Activated CD4-positive, alpha-beta T cell treated with anti-CD3 and anti-CD28 coated beads, Interleukin-2, amount 50 U/mL, for 1 hour (primary cell): ENCODE measurements around the gene SNUPN.
"Not testable (repeated sequence)": the region's sequence is repeated elsewhere in the genome, so short reads cannot be mapped to it uniquely, and the experiment has no call there.

Experiments used
- DNase-seq: peaks from one replicate; pipeline ENCODE4 v3.0.0-alpha.2; 2020

SNUPN gene

DNA sequence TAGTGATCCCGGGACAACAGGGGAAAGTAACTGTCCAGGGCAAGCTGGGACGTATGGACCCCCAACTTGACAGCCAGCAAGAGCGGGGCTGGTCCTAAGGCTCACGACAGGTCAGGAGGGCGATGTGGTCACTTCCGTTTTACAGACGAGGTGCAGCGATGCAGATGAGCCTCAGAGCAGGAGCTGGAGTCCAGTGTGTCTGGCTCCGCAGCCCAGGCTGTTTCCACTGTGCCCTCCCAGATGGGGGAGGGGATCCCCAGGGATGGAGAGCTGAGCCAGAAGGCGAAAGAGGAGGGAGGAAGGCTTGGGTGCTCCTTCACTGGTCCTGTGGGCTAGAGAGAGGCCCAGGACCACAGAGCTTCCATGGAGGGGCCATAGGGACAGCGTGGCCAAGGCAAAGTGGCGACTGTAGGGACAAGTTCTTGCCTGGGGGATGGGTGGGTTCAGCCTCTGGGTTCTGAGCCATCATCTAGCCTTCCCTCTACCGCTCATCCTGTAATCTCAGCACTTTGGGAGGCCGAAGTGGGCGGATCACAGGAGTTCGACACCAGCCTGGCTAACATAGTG, 27.9 kb upstream of the SNUPN start:
- DNase-seq: no peak

DNA sequence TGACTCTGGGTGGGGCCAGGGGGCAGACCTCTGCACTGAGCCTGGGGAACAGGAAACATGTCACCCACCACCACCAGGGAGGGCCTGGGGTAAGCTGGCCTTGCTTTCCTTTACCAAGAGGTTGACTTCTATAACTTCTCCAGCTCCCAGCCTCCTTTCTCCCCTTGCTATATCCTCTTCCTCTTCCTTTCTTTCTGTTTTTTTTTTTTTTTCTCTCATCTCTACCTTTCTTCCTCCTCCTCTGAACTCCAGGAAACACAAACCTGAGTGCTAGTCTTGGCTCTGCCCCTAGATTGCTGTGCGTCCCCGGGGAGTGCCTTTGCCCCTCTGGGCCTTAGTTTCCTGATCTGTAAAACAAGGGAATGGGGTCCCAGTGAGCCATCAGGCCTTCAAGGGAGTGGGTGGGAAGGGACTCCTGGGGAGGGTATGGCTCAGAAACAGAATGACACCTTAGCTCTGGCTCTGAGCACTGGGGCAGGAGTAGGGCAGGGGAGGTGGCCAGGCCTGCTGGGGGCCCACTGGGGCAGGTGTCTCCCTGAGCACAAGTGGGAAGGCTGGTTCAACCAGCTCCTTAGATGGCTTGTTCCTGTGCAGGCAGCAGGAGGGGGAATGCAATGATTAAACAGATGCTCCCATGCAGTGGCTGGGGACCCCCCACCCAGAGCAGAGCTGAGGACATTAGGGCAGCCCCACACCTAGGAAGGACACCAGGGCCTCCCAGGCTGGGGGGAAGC, 26.5 kb upstream of the SNUPN start:
- no peak for DNase-seq

DNA sequence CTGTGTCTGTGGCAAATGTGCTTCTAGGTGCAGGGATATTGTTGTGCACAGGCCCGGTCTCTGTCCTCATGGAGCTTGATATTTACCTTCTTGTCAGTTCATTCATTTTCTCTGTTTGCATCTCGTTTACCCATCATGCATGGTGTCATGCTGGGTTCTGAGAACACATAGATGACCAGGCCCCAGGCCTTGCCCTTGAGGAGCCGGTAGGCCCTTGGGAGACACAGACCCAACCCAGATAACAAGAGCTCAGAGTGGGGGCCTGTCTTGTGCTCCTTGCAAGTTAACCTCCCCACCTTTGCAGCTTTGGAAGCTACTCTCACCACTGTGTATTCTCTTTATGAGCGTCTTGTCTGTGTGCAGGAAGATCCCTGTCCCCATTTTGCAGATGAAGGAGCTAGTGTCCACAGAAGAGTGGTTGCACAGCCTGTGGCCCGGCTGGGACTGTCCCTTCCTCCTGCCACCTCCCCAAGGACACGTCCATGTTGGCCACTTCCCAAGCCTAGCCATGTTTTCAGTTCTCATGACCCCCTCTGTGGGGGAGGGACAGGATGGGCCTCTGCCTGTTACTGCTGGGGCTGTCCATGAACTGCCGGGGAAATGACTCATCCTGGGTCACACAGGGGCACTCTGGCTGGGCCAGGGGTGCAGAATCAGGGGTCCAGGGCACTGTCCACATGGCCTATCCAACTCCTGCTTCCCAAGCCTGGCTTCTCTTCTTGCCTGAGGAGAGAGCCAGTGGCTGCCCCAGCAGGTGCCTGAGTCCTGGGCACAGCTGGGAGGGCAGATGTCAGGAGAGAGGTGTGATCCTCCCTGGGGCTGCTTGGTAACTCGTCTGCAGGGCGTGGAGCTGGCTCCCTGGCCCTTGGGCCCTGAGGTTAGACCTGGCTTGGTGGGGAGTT, 25.6 kb upstream of the SNUPN start:
- DNase-seq: no peak

DNA sequence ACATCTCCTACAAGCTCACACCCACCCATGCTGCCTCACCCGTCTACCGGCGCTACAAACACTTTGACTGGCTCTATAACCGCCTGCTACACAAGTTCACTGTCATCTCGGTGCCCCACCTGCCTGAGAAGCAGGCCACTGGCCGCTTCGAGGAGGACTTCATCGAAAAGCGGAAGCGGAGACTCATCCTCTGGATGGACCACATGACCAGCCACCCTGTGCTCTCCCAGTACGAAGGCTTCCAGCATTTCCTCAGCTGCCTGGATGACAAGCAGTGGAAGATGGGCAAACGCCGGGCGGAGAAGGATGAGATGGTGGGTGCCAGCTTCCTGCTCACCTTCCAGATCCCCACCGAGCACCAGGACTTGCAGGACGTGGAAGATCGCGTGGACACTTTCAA, 24.3 kb upstream of the SNUPN start:
- no peak for DNase-seq

DNA sequence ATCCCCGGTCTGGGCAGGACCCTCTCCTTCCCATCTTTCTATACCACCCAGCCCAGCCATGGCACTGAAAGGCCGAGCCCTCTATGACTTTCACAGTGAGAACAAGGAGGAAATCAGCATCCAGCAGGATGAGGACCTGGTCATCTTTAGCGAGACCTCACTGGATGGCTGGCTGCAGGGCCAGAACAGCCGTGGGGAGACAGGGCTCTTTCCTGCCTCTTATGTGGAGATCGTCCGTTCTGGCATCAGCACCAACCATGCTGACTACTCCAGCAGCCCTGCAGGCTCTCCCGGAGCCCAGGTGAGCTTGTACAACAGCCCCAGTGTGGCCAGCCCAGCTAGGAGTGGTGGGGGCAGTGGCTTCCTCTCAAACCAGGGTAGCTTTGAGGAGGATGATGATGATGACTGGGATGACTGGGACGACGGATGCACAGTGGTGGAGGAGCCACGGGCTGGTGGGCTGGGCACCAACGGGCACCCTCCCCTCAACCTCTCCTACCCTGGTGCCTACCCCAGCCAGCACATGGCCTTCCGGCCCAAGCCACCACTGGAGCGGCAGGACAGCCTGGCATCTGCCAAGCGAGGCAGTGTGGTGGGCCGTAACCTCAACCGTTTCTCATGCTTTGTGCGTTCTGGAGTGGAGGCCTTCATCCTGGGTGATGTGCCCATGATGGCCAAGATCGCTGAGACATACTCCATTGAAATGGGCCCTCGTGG, 23.7 kb upstream of the SNUPN start:
- DNase-seq: no peak

DNA sequence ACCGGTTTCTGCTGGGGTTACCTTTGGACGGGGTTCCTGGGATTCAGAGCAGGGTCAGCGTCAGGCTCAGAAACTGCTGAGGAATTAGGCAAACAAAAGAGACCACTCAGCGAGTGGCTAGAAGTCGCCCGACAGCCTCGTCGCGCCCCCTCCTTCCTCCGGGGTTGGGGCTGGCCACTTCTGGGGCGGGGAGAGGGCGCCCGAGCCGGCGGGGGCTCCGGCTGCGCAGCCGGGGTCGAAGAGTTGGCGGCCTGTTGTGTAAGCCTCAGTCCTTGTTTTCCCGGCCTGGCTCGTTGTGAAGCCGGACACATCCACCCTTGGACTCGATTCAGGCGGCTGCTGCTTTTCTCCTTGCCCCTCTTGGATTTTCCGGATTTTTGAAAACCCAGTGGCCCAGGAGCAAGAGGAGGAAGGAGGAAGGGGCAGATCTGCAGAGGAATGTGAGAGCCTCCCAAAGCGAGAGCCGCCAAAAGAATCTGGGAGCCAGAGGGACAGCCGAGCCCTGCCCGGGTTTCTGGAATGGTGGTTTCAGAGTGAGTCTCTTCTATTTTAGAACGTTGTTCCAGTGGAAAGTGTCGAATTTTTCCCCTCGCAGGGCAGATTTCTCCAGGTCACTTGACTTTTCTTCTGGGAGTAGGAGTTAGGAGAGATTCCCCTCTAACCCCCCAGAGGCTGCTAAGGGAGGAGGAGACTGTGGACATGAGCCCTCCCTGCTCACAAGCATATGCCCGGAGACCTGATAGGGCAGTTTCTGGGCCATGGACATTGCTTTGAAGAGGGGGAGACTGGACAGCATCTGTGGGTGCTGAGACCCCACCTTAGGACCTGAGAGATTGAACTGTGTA, 22.9 kb upstream of the SNUPN start:
- no peak for DNase-seq

DNA sequence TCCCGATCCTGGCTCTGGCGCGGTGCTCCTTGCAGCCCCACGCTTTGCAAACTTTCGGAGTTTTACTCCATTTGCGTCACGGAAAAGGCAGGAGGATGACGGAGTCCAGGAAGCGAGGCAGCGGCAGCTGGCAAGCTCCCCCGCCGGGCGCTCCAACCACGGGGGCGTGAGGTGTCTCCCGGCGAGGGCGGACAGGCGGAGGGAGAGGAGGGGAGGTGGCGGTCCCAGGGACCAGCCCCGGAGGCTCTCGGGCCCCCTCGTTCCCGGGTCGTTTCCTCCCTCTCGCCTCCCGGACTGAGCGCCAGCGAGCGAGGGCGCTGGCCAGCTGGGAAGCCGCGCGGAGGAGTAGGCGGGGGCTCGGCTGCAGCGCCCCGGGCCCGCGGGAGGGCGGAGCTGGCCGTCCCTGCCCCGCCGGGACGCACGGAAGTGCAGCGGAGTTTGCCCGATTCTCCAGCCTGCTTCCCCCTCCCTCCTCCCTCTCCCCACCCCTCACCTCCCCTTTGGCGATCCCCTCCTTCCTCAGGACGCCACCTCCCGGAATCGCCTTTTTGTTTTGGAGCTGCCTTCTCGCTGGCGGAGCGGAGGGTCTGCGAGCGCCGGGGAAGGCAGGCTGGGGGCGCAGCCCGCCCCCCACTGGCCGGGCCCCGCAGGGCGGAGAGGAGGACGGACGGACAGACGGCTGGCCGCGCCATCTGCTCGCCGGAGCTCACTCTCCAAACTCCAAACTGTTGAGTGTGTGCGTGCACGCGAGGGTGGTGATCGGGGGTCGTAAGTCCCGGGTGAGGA, 22.0 kb upstream of the SNUPN start, which contains the start of gene SNX33:
Gene SNX33 (plus strand): TSS at position 543 of the 786 bp plus-strand sequence. CDS start 1,191 bp downstream, outside the sequence.
- DNase-seq: peak; percentile 52

DNA sequence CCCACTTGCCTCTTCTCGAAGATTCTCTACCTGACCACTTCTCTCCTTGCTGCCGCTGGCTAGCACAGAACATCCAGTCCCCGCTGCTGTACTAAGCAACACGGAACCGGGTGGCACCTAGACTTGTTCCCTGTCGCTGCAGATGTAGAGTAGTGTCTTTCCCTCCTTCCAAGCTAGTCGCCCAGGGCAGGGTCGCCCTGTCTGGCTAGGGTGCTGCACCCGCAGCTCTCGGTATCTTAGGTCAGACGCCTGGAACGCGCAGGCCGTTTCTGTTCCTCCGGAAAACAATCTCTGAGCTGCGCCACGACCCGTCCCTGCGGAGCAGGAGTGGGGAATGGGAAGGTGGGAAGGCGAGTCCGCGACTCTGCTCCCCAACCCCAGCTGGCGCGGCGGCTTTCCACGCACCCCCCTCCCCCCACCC, 21.4 kb upstream of the SNUPN start:
- DNase-seq: no peak

DNA sequence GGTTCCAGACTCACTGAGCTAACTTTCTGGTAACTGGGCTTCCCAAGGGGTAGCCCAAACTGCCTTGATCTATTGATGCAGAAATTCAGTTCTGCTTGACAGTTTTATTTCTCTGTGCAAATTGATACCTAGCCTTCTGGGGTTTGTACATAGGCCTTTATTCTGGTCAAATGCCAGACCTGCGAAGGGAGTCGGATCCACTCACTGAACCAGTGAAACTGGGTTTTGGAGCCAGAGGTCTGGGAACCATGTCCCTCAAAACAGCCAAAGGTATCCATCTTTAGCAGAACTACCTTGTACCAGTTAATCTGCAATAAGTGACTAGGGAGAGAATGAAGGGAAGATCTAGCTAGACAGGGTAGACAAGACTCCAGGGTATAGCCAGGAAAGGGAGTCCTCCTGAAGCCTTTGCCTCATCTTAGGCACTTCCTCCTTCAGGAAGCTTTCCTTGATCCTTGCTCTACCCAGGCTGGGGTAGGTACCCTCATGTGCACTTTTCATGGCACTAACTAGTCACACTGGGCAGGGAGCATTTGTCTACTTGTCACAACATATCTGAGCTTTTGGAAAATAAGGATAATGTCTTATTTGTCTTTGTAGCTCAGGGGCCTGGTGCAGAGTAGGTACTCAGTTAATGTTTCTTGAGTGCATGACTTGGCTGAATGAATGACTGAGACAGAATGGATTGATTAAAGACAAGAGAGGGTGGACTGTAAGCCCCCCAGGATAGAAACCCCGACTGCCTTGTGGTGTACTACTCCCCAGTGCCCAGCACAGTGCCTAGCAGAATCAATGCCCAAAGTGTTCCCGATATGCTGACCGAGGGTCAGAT, 20.8 kb upstream of the SNUPN start:
- DNase-seq: no peak

DNA sequence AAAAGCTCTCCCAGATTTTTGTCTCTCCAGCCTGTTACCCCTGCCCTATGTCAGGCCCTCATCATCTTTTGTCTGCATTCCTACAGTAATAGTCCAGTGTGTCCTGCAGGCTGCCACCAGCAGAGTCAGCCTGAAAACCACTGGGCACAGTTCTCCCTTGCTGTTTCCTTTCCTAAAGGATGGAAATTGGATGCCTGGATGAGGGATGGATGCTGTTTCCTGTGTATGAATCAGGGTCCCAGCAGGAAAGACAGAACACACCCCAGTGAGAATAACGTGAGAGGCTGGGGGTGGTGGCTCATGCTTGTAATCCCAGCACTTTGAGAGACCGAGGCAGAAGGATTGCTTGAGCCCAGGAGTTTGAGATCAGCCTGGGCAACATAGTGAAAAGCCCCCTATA, 18.9 kb upstream of the SNUPN start:
- no peak for DNase-seq

DNA sequence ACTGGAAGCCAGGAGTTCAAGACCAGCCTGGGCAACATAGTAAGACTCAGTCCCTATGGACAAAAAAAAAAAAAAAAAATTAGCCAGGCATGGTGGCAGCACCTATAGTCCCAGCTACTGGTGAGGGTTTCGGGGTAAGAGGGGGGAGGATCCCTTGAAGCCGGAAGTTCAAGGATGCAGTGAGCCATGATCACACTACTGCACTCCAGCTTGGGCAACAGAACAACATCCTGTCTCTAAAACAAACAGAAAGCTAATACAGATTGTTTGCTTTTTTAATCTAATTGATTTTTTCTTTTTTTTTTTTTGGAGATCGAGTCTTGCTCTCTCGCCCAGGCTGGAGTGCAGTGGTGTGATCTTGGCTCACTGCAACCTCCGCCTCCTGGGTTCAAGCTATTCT, 16.1 kb upstream of the SNUPN start:
- DNase-seq: no peak

DNA sequence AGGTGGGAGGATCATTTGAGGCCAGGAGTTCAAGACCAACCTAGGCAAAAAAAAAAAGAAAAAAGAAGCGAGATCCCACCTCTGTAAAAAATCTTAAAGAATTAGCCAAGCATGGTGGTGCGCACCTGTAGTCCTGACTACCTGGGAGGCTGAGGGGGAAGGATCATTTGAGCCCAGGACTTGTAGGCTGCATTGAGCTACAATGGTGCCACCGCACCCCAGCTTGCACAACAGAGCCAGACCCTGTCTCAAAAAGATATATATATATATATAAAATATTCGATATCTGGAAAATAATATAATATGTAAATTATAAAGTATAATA, 15.6 kb upstream of the SNUPN start:
- no peak for DNase-seq

DNA sequence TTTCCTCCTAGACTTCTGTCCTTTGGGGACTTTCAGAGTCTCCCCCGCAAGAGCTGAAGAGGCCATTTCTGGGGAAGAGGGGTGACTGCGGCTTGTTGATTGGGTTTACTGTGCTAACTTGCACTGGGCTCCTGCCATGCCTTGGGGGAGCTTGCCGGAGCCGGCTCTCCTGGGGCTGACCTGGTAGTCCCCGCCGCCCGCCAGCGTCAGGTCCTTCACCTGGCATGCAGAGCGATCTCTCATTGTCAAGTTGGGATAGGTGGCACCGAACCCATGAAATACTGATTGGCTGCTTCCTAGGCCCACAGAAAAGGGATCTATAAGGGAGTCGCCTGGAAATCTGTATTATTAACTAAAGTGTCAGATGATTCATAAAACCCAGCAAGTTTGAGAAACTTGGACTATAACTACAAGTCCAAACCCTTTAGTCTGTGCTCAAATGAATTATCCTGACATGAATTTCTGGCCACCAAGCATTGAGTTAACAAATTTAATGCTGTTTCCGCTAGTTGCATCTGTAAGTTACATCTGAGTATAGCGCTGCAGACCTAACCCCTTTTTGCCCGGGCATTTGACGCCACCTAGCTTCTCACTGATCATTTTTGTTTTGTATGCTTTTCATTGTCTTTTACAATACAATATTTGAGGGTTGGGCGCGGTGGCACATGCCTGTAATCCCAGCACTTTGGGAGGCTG, 15.1 kb upstream of the SNUPN start:
- peak; percentile 52 for DNase-seq

DNA sequence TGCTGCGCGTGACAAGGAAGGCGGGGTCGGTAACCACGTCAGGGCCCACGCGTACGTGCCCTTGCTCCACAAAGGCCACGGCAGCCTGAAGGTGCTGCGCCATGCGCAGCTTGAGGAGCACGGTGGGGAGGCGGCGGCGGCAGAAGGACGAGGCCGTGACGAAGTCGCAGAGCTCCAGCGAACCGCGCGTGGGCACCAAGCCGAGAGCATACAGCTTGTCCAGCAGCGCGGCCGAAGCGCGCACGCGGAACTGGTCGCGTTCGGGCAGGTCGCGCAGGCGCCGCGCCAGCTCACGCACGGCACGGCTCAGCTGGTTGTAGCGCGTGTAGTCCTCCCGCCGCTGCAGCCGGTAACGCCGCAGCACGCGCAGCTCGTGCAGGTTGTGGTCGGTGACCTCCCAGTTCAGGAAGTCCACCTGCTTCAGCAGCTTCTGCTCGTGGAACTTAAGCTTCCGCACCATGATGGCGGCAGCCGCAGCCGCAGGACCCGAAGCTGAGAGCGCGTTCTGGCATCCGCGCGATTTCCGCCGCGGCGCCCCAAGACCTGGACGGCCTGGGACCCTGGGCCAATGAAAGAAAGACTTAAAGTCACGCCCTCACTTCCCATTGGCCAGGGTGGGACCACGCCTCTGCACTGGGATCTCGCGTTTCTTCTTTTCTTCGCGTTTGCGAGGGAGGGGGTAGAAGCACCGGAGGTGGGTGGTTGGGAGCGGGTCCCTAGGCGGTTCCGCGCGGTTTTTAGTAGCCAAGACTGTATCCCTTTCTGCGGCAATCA, 14.4 kb upstream of the SNUPN start, which contains the start of gene IMP3:
Gene IMP3 (minus strand): TSS at position 516 of the 774 bp plus-strand sequence. CDS start 56 bp downstream, at position 460.
- peak; percentile 89 for DNase-seq

DNA sequence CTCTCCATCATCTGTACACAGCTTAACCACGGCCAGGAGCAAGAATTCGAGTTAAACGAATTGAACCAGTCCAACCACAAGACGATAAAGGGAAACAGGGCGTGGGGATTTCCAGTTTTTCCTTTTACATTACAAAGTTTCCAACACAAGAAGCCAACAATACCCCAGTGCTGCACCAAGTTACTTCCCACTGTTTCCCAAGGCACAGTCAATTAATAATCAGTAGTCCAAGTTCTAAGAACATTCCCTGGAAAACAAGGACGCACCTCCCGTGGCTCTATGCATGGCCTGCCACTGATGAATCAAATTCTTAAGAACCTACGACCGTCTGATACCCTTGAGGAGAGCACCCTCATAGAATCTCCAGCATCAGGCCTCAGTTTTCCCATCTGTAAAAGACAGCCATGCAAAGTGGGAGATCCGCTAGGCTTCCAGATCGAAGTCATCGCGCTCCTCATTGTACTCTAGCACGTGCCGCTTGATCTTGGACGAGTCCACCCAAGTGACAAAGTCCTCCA, 13.7 kb upstream of the SNUPN start:
- no peak for DNase-seq

DNA sequence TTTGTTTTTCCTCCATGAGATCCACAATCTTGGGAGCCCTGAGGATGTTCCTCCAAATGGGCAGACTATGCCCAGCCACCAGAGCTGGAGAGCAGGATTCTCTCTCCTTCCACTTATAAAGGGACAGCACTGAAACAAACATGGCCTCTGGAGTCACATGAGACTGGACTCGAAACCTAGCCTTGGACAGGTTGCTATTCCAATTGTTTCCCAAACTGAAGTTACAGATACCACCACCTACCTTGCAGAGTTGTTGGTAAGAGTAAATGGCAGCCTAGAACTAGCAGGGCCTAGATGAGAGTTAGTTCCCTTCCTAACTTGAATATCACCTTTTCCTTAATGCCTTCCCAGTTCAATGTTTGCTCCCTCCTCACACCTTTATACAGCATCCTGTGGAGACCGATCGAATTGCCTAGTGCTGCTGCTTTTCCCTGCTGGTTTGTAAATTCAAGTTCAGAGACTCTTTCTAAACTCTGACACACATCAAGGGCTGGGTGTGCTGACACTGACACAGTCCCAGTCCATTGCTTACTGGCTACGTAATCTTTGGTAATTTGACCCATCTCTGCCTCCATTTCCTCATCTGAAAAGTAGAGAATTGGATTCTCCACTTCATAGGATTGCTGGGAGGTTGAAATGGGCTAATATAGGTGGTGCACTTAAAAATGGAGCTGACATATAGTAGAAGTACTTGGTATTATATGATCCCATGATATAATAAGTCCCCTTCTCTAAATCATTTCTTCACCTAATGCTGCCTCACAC, 11.9 kb upstream of the SNUPN start:
- DNase-seq: no peak

DNA sequence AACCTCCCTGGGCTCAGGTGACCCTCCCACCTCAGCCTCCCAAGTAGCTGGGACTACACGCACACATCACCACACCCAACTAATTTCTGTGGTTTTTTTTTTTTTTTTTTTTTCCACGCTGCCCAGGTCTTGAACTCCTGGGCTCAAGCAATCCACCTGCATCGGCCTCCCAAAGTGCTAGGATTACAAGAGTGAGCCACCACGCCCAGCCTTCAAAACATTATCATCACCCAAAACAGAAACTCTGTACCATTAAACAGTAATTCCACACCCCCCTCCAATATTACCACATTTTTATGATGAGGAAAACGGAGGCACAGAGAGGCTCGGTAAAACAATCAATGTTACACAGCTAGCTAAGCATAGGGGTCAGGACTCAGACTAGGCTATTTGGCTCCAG, 10.5 kb upstream of the SNUPN start:
- no peak for DNase-seq

DNA sequence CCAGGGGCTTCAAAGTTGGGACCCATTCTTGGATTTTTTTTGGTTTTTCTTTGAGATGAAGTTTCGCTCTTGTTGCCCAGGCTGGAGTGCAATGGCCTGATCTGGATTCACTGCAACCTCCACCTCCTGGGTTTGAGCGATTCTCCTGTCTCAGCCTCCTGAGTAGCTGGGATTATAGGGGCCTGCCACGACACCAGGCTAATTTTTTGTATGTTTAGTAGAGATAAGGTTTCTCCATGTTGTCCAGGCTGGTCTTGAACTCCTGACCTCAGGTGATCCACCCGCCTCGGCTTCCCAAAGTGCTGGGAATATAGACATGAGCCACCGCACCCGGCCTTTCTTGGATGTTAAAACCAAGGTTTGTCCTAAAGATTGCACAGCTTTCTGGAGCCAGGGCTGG, 8.4 kb upstream of the SNUPN start:
- DNase-seq: not testable (repeated sequence)
